Gastroesophageal sphincter (tissue), 4 donors: ENCODE measurements around the gene BCAS3. TPM values are rescaled to one million over a fixed set of nuclear protein-coding genes. Genes with fewer than 3 reads are reported as not detected.
A peak's percentile ranks its signal among the peaks of the same experiment; 100 is the strongest.

ENCODE experiments used
- ATAC-seq: fragments of 150-250 bp; one replicate; pipeline ENCODE4 v1.9.1; 2016; ENCODE audit warnings: mild to moderate bottlenecking, moderate library complexity
- H3K27ac ChIP-seq, 4 donors: fragments of 200-600 bp; sonication (generic) in 3 of 4; 1 replicate in 3 of 4; 2 replicates in 1 of 4; pipeline ENCODE4 v1.5.1; 2016 to 2019
- H3K27me3 ChIP-seq: fragments of 200-600 bp; sonication (generic); one replicate; pipeline ENCODE4 v1.5.1; 2019
- H3K36me3 ChIP-seq, 2 donors: fragments of 200-600 bp; sonication (generic); one replicate each; pipeline ENCODE4 v1.5.1; 2019; ENCODE audit warnings: control low read depth in 1 of 2
- H3K4me1 ChIP-seq, 3 donors: fragments of 200-600 bp; sonication (generic); 1 replicate in 2 of 3; 2 replicates in 1 of 3; pipeline ENCODE4 v1.5.1; 2016 to 2019; ENCODE audit warnings: control low read depth in 2 of 3
- H3K4me3 ChIP-seq, 2 donors: fragments of 200-600 bp; sonication (generic); one replicate each; pipeline ENCODE4 v1.5.1; 2019; ENCODE audit warnings: mild to moderate bottlenecking in 1 of 2, moderate library complexity in 1 of 2
- H3K9me3 ChIP-seq, 3 donors: fragments of 200-600 bp; sonication (generic); one replicate each; pipeline ENCODE4 v1.5.1; 2017 to 2019; ENCODE audit warnings: control low read depth in 2 of 3
- CTCF ChIP-seq, 4 experiments: fragments of 200-600 bp in 2 of 4; fragments of 450-650 bp in 2 of 4; sonication (generic) in 1 of 4; IDR thresholded peaks; one replicate each; pipeline ENCODE4 v1.5.1; 2017 to 2019; ENCODE audit warnings: antibody characterized with exemption in 4 of 4, mild to moderate bottlenecking in 2 of 4, moderate library complexity in 2 of 4
- EP300 ChIP-seq: sonication (generic); formaldehyde crosslinking; IDR thresholded peaks from one replicate; pipeline ENCODE4 v1.6.1; 2017; ENCODE audit warnings: antibody characterized with exemption, mild to moderate bottlenecking
- POLR2A ChIP-seq, 2 donors: fragments of 450-650 bp; IDR thresholded peaks; one replicate each; pipeline ENCODE4 v1.6.1; 2017; ENCODE audit warnings: antibody characterized with exemption in 2 of 2, mild to moderate bottlenecking in 2 of 2, moderate library complexity in 1 of 2
- POLR2AphosphoS5 ChIP-seq: sonication (generic); formaldehyde crosslinking; IDR thresholded peaks from one replicate; pipeline ENCODE4 v1.6.1; 2017; ENCODE audit warnings: antibody characterized with exemption
- WGBS, 2 donors: methylation state at CpG; one replicate each; pipeline ENCODE4 v1.1.5; 2018; ENCODE audit warnings: low coverage in 1 of 2; 5-methylcytosine and 5-hydroxymethylcytosine counted together
- total RNA-seq, 4 donors: library from RNA; depleted of rRNA; stranded (reverse); fragments of >200 nt; gene quantifications; one replicate each; pipeline ENCODE4 v1.1.0, GENCODE V29; 2016

BCAS3 gene
- total RNA-seq, 4 donors from 2014 or later: 18.8 to 37.0 (median 34.5) TPM

GRCh38 chr17:61302953-61303816, 625.5 kb downstream of the BCAS3 start:
- peak; percentile 40 for ATAC-seq
- Histone ChIP-seq H3K4me3 (no peak overlapping the region), H3K27ac (peak overlapping the region; percentile 13 to 69 (median 57)), H3K36me3 (no peaks in the 10 kb centered on the region), H3K9me3 (no peaks in the 10 kb centered on the region), H3K27me3 (no peaks in the 10 kb centered on the region), H3K4me1 (peaks cover 2 to 49% (median 3%) of the 10 kb centered on the region in 3 donors)
- TF ChIP-seq EP300 (no peak), POLR2AphosphoS5 (peak; percentile 24), POLR2A (IDR thresholded peaks at IDR 0.05) (no peak), CTCF (IDR thresholded peaks at IDR 0.05) (no peak)
- 56 to 86% methylated on average over 5 to 8 of the region's 12 CpGs for WGBS, 2 donors

GRCh38 chr17:61303817-61304096, 626.1 kb downstream of the BCAS3 start:
- TF ChIP-seq POLR2AphosphoS5 (no peak), POLR2A (IDR thresholded peaks at IDR 0.05) (no peak), EP300 (no peak), CTCF (IDR thresholded peaks at IDR 0.05) (no peak)
- Histone ChIP-seq H3K9me3 (no peaks in the 10 kb centered on the region), H3K36me3 (no peaks in the 10 kb centered on the region), H3K4me1 (peaks cover 2 to 55% (median 3%) of the 10 kb centered on the region in 3 donors), H3K27me3 (no peaks in the 10 kb centered on the region), H3K27ac (peak overlapping the region; percentile 13 to 69 (median 57)), H3K4me3 (no peak overlapping the region)
- no peak for ATAC-seq

- TF ChIP-seq EP300 (no peak), CTCF (IDR thresholded peaks at IDR 0.05) (no peak), POLR2AphosphoS5 (no peak), POLR2A (IDR thresholded peaks at IDR 0.05) (no peak)
- Histone ChIP-seq H3K9me3 (no peaks in the 10 kb centered on the region), H3K27me3 (no peaks in the 10 kb centered on the region), H3K27ac (no peak overlapping the region), H3K36me3 (no peaks in the 10 kb centered on the region), H3K4me1 (peaks cover 0 to 60% (median 3%) of the 10 kb centered on the region in 3 donors), H3K4me3 (no peak overlapping the region)
- 13% methylated on average over 1 of the region's 1 CpG; no CpG with 5 or more reads in 1 of the 2 donors for WGBS, 2 donors
- ATAC-seq: no peak
Measured at GRCh38 chr17:61305024-61305423, 627.4 kb downstream of the BCAS3 start.

- H3K36me3 ChIP-seq: no peaks in the 10 kb centered on the region
- no peak overlapping the region for H3K4me3 ChIP-seq
- no peaks in the 10 kb centered on the region for H3K9me3 ChIP-seq
- TF ChIP-seq POLR2AphosphoS5: no peak
- no peak for TF ChIP-seq CTCF (IDR thresholded peaks at IDR 0.05)
- no peak for TF ChIP-seq EP300
- TF ChIP-seq POLR2A (IDR thresholded peaks at IDR 0.05): no peak
- 94 to 95% methylated on average over 2 of the region's 2 CpGs for WGBS, 2 donors
- ATAC-seq: no peak
- H3K27ac ChIP-seq: no peak overlapping the region
- no peaks in the 10 kb centered on the region for H3K27me3 ChIP-seq
- H3K4me1 ChIP-seq: peaks cover 0 to 59% (median 3%) of the 10 kb centered on the region in 3 donors
Measured at GRCh38 chr17:61306003-61306402, 628.4 kb downstream of the BCAS3 start.
